M059J (cell line): Measurements from ENCODE around the gene NLRC3. TPM values are rescaled to one million over a fixed set of nuclear protein-coding genes. Genes with fewer than 3 reads are reported as not detected.

Source experiments
- DNase-seq: peaks from one replicate; pipeline ENCODE4 v3.0.0-alpha.2; 2012; ENCODE audit warnings: low read depth
- total RNA-seq: library from RNA; depleted of rRNA; stranded (reverse); fragments of >200 nt; shearing (Covaris generic); gene quantifications from 2 replicates; pipeline ENCODE4 v1.2.3, GENCODE V29; 2014

NLRC3 gene
- total RNA-seq, 1 experiment from 2014 or later, result not detected

- DNase-seq, result no peak
These were observed 21.0 kb upstream of the NLRC3 start for GRCh38 chr16:3598236-3598635.

- DNase-seq, result no peak
These were observed 20.5 kb upstream of the NLRC3 start for GRCh38 chr16:3597676-3598075.

GRCh38 chr16:3597226-3597625 lies 20.0 kb upstream of the NLRC3 start:
- no peak for DNase-seq

GRCh38 chr16:3596101-3596861 lies 19.1 kb upstream of the NLRC3 start:
- no peak for DNase-seq

GRCh38 chr16:3595521-3596021 lies 18.4 kb upstream of the NLRC3 start:
- no peak for DNase-seq

- no peak for DNase-seq
These were observed 17.9 kb upstream of the NLRC3 start for GRCh38 chr16:3595110-3595486.

- DNase-seq, result no peak
These were observed 17.3 kb upstream of the NLRC3 start for GRCh38 chr16:3594316-3595109.

GRCh38 chr16:3592559-3592958 lies 15.4 kb upstream of the NLRC3 start:
- DNase-seq, result no peak

GRCh38 chr16:3591991-3592390 lies 14.8 kb upstream of the NLRC3 start:
- DNase-seq, result no peak

GRCh38 chr16:3591436-3591803 lies 14.2 kb upstream of the NLRC3 start:
- DNase-seq, result no peak

GRCh38 chr16:3590736-3591435 lies 13.7 kb upstream of the NLRC3 start:
- DNase-seq, result no peak

- DNase-seq, result no peak
These were observed 12.9 kb upstream of the NLRC3 start for GRCh38 chr16:3589991-3590701.

GRCh38 chr16:3589441-3589921 lies 12.3 kb upstream of the NLRC3 start:
- no peak for DNase-seq

GRCh38 chr16:3589001-3589400 lies 11.8 kb upstream of the NLRC3 start:
- DNase-seq, result no peak

GRCh38 chr16:3587547-3588110 lies 10.4 kb upstream of the NLRC3 start:
- DNase-seq, result no peak

- DNase-seq, result no peak
These were observed 7.2 kb upstream of the NLRC3 start for GRCh38 chr16:3584412-3584811.

- DNase-seq, result no peak
These were observed 6.3 kb upstream of the NLRC3 start for GRCh38 chr16:3583303-3584038.

- DNase-seq, result no peak
These were observed 5.3 kb upstream of the NLRC3 start for GRCh38 chr16:3582276-3583165.

- no peak for DNase-seq
These were observed 4.2 kb upstream of the NLRC3 start for GRCh38 chr16:3581392-3581791.

GRCh38 chr16:3580686-3581085 lies 3.5 kb upstream of the NLRC3 start:
- DNase-seq, result no peak
